Osteocyte (in vitro differentiated cells): ENCODE measurements around the gene PSORS1C2. TPM values are rescaled to one million over a fixed set of nuclear protein-coding genes. Genes with fewer than 3 reads are reported as not detected.
A peak's percentile ranks its signal among the peaks of the same experiment; 100 is the strongest.

Experiments used
- DNase-seq: peaks from one replicate; pipeline ENCODE4 v3.0.0; 2021; ENCODE audit warnings: mixed read lengths; ENCODE audit not compliant: unreplicated experiment; ENCODE audit errors: extremely low spot score
- H3K27ac Mint-ChIP-seq: one replicate; pipeline ENCODE4 v1.8.0; 2021; ENCODE audit warnings: mild to moderate bottlenecking, mixed read lengths; ENCODE audit not compliant: unreplicated experiment
- H3K27me3 Mint-ChIP-seq: one replicate; pipeline ENCODE4 v1.8.0; 2021; ENCODE audit warnings: mixed read lengths; ENCODE audit not compliant: unreplicated experiment
- H3K36me3 Mint-ChIP-seq: one replicate; pipeline ENCODE4 v1.8.0; 2021; ENCODE audit warnings: mixed read lengths; ENCODE audit not compliant: unreplicated experiment
- H3K4me1 Mint-ChIP-seq: one replicate; pipeline ENCODE4 v1.8.0; 2021; ENCODE audit warnings: mixed read lengths; ENCODE audit not compliant: unreplicated experiment
- H3K4me3 Mint-ChIP-seq: one replicate; pipeline ENCODE4 v1.8.0; 2021; ENCODE audit warnings: mild to moderate bottlenecking, moderate library complexity, mixed read lengths; ENCODE audit not compliant: unreplicated experiment
- H3K9me3 Mint-ChIP-seq: one replicate; pipeline ENCODE4 v1.8.0; 2021; ENCODE audit warnings: mixed read lengths; ENCODE audit not compliant: unreplicated experiment
- CTCF ChIP-seq: fragments of 200-600 bp; sonication (generic); IDR thresholded peaks from 2 replicates; pipeline ENCODE4 v1.5.0; 2021; ENCODE audit warnings: antibody characterized with exemption, mild to moderate bottlenecking, moderate library complexity
- total RNA-seq: library from RNA; stranded (reverse); gene quantifications from 2 replicates; pipeline ENCODE4 v1.2.1, GENCODE V29; 2021

Gene PSORS1C2
- total RNA-seq, 1 donor from 2014 or later = not detected

GRCh38 chr6:31126396-31127175 lies 12.3 kb downstream of the PSORS1C2 start:
- no peak for TF ChIP-seq CTCF
- DNase-seq = no peak
- peaks cover 16% of the 10 kb centered on the region for H3K27me3 Mint-ChIP-seq
- H3K36me3 Mint-ChIP-seq = no peaks in the 10 kb centered on the region
- no peak overlapping the region for H3K4me3 Mint-ChIP-seq
- H3K4me1 Mint-ChIP-seq = peaks cover 33% of the 10 kb centered on the region
- H3K9me3 Mint-ChIP-seq = no peaks in the 10 kb centered on the region
- no peak overlapping the region for H3K27ac Mint-ChIP-seq

- no peak overlapping the region for H3K4me3 Mint-ChIP-seq
- peaks cover 16% of the 10 kb centered on the region for H3K27me3 Mint-ChIP-seq
- H3K27ac Mint-ChIP-seq = no peak overlapping the region
- DNase-seq = no peak
- no peak for TF ChIP-seq CTCF
- no peaks in the 10 kb centered on the region for H3K9me3 Mint-ChIP-seq
- H3K36me3 Mint-ChIP-seq = no peaks in the 10 kb centered on the region
- peaks cover 33% of the 10 kb centered on the region for H3K4me1 Mint-ChIP-seq
Measured at GRCh38 chr6:31125586-31126363, 13.1 kb downstream of the PSORS1C2 start.

- Mint-ChIP-seq H3K4me1 (peaks cover 33% of the 10 kb centered on the region), H3K27me3 (peaks cover 16% of the 10 kb centered on the region), H3K9me3 (no peaks in the 10 kb centered on the region), H3K4me3 (no peak overlapping the region), H3K27ac (no peak overlapping the region), H3K36me3 (no peaks in the 10 kb centered on the region)
- TF ChIP-seq CTCF = no peak
- DNase-seq = no peak
Measured at GRCh38 chr6:31125162-31125561, 13.7 kb downstream of the PSORS1C2 start.

DNA sequence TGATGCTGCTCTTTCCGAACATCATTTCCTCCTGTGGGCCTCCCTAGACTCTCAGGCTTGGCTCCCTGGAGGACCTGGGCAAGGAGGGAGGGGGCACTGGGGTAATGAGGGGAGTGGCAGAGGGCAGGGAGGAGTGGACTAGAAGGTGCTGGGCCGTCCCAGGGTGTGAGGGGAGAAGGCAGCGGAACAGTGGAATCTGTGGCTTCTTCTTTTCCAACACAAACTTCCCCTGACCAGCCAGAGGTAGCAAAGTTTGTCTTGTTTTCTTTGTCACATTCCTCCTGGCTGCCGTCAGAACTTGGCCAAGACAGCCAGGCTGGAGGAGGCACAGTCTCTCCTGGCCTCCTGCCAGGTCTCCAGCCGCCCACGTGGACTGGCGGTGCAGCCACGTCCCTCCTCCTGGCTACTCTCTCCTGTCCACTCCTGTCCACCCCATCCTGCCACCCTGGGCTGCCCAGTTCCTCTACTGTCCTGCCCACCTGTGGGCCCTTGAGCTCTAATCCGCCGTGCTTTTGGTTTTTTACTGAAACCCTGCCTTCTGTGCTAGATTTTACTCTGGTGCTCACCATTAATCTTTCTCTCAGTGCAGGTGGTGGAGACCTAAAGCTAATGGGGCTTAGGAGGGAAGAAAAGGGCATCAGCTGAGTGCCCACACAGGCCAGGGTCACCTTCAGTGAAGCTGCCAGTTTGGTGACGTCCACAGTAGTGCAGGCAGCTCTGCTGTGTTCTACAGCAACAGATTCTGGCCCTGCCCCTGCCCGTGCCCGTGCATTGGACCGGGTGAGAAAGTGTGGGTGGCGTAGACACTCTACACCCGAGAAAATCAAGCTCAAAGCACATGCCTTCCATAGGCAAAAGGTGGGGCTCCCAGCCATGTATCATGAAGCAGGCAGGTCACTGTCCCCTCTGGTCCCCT lies 15.8 kb downstream of the PSORS1C2 start:
- H3K27me3 Mint-ChIP-seq = peaks cover 3% of the 10 kb centered on the region
- no peak for TF ChIP-seq CTCF
- DNase-seq = peak; percentile 93
- no peaks in the 10 kb centered on the region for H3K36me3 Mint-ChIP-seq
- H3K4me3 Mint-ChIP-seq = no peak overlapping the region
- H3K9me3 Mint-ChIP-seq = no peaks in the 10 kb centered on the region
- H3K4me1 Mint-ChIP-seq = peaks cover 31% of the 10 kb centered on the region
- peak overlapping the region; percentile 83 for H3K27ac Mint-ChIP-seq
